Ectodermal cell (in vitro differentiated cells): ENCODE results near the gene EPB41L1.

ENCODE experiments used
- H3K27ac ChIP-seq: 2 replicates; pipeline ENCODE4 v1.7.0; 2013; ENCODE audit warnings: mild to moderate bottlenecking, low read depth, low read length; ENCODE audit not compliant: insufficient read depth, poor library complexity, severe bottlenecking
- H3K27me3 ChIP-seq: 2 replicates; pipeline ENCODE4 v1.7.0; 2013; ENCODE audit warnings: mild to moderate bottlenecking, low read length; ENCODE audit not compliant: insufficient read depth, control insufficient read depth, poor library complexity, severe bottlenecking
- H3K36me3 ChIP-seq: one replicate; pipeline ENCODE4 v1.7.0; 2013; ENCODE audit warnings: low read length; ENCODE audit not compliant: control insufficient read depth, insufficient read depth
- H3K4me1 ChIP-seq: one replicate; pipeline ENCODE4 v1.7.0; 2013; ENCODE audit warnings: low read length; ENCODE audit not compliant: control insufficient read depth, insufficient read depth
- H3K4me3 ChIP-seq: 2 replicates; pipeline ENCODE4 v1.7.0; 2013; ENCODE audit warnings: low read depth, low read length, control low read depth; ENCODE audit not compliant: insufficient read depth
- H3K9me3 ChIP-seq: 2 replicates; pipeline ENCODE4 v1.7.0; 2013; ENCODE audit warnings: mild to moderate bottlenecking, low read length, moderate library complexity; ENCODE audit not compliant: control insufficient read depth
- WGBS, 2 experiments: methylation state at CpG; one replicate each; pipeline ENCODE4 v1.1.7; 2013; ENCODE audit warnings: missing lambda C conversion rate in 2 of 2; 5-methylcytosine and 5-hydroxymethylcytosine counted together

The EPB41L1 gene

DNA sequence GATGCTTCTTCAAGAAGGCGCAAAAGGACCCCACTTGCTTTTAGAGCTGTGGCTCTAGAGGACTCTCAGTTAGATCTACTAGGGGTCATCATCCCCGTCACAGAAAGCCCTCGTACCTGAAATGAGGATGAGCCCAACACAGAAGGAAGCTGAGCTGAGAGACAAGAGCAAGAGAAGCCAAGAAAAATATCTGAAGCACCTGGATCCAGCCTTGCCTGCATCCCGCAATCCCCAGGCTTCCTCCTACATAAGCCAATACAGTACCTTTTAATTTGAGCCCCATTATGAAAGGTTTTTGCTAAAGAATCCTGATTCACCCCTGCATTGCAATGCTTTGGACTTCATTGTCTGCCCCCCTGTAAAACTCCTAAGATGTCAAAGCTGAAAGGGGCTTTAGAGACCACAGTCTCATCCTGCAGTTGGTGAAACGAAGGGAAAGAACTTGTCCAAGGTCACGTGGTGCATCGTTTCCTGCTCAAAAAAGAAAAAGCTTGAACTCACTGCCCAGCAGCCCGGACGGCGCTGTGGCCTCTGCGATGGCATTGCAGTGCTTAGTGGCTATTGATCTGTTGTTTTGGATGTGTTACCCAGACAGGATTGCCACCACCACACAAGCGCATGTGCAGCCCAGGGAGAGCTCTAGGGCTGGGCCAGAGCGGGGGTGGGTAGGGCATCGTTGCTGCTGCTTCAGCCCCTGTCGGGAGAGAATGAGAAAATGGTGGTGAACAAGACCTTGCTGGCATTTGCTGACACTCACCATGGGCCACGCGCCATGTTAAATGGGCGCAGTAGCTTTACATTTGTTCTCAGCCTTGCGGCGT lies 110.1 kb downstream of the EPB41L1 start:
- Histone ChIP-seq H3K27me3 (no peaks in the 10 kb centered on the region), H3K9me3 (no peaks in the 10 kb centered on the region), H3K4me1 (peaks cover 11% of the 10 kb centered on the region), H3K4me3 (no peak overlapping the region), H3K36me3 (no peaks in the 10 kb centered on the region), H3K27ac (no peak overlapping the region)
- WGBS, 2 experiments, result 93 to 94% methylated on average over 20 of the region's 20 CpGs

DNA sequence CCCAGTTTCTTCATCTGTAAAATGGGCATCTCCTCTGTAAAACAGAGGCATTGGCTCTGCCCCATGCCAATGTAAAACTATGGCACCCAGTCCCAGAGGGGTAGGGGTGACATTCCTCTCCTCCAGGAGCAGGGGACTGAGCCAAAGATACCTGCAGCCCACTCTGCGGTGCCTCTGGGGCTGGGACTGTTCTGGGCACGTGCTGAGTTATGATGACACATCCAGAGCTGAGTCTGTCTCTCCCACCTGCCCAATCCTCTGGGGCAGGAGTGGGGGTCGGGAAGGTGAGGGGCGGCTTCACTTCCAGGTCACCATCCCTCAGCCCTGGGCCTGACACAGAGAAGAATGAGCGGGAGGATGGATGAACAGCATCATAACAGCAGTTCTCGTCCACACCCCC lies 111.6 kb downstream of the EPB41L1 start:
- Histone ChIP-seq H3K4me3 (no peak overlapping the region), H3K36me3 (no peaks in the 10 kb centered on the region), H3K27ac (no peak overlapping the region), H3K4me1 (peaks cover 11% of the 10 kb centered on the region), H3K27me3 (no peaks in the 10 kb centered on the region), H3K9me3 (no peaks in the 10 kb centered on the region)
- WGBS, 2 experiments, result 93 to 95% methylated on average over 6 of the region's 6 CpGs

GRCh38 chr20:36267605-36268381 lies 113.3 kb downstream of the EPB41L1 start:
- no peak overlapping the region for H3K27ac ChIP-seq
- no peaks in the 10 kb centered on the region for H3K9me3 ChIP-seq
- no peaks in the 10 kb centered on the region for H3K36me3 ChIP-seq
- H3K4me3 ChIP-seq, result no peak overlapping the region
- H3K27me3 ChIP-seq, result no peaks in the 10 kb centered on the region
- peaks cover 11% of the 10 kb centered on the region for H3K4me1 ChIP-seq
- WGBS, 2 experiments, result 87 to 88% methylated on average over 24 of the region's 24 CpGs

DNA sequence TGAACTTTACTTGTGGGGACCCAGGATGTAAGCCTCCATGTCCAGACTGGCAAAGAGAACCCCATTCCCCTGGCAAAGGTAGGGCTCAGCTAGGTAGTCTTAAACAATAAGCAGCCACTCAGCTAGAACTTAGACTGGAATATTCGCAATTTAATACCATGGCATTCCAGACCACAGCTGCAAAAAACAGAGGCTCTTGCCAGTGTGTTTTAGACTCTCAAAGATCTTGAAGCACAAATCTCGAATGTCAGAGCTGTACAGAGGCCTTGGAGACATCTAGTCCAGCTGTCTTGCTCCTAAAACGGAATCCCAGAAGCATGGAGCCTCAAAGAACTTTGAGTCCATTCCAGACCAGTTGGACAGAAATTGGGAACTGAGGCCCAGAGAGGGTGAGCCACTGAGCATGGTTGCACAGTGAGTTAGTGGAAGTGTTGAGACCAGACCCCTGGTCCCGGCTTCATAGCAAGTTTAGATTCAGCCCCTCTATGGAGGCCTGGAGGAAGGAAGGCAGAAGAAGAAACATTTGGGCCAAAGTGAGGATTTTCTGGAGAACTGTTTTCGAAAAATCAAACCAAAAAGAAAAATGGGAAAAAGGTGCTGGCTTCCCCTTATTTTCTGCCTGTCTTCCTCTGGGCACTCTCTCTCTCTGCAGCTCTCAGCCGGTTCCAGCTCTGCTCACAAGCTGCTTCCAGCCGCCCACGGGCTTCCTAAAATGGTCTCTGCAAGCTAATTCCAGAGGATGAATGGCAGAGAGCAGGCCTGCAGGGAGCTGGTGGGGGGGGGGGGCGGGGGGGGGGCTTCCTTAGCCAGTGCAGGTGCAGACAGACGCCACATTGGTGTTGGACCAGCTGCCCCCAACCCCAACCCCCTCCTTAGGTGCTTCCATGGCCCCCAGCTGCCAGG lies 114.2 kb downstream of the EPB41L1 start:
- Histone ChIP-seq H3K36me3 (no peaks in the 10 kb centered on the region), H3K27ac (no peak overlapping the region)
- 56 to 57% methylated on average over 9 to 10 of the region's 10 CpGs for WGBS, 2 experiments

DNA sequence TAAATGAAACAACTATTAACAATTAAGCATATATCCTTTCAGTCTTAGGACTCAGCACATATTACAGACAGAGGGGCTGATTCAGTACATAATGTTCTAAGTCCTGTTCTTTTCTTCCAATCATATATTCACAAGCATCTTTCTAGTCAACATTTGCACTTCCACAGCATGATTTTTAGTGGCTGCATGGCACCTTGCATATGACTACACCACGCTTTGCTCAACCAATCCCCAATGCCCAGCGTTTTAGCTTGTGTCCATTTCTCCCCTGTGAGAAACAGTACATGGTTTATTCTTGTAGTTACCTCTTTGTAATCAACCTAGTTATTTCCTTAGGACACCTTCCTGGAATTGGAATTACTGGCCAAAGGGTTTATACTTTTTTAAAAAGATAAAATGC lies 115.0 kb downstream of the EPB41L1 start:
- no peaks in the 10 kb centered on the region for H3K9me3 ChIP-seq
- H3K36me3 ChIP-seq, result no peaks in the 10 kb centered on the region
- peaks cover 18% of the 10 kb centered on the region for H3K4me1 ChIP-seq
- WGBS, 2 experiments, result 91 to 98% methylated on average over 2 of the region's 2 CpGs
- H3K27me3 ChIP-seq, result no peaks in the 10 kb centered on the region
- H3K4me3 ChIP-seq, result no peak overlapping the region
- H3K27ac ChIP-seq, result no peak overlapping the region

More for the DNA sequence above, 114.2 kb downstream of the EPB41L1 start:
- Histone ChIP-seq H3K9me3 (no peaks in the 10 kb centered on the region), H3K4me3 (no peak overlapping the region), H3K4me1 (peaks cover 11% of the 10 kb centered on the region), H3K27me3 (no peaks in the 10 kb centered on the region)

DNA sequence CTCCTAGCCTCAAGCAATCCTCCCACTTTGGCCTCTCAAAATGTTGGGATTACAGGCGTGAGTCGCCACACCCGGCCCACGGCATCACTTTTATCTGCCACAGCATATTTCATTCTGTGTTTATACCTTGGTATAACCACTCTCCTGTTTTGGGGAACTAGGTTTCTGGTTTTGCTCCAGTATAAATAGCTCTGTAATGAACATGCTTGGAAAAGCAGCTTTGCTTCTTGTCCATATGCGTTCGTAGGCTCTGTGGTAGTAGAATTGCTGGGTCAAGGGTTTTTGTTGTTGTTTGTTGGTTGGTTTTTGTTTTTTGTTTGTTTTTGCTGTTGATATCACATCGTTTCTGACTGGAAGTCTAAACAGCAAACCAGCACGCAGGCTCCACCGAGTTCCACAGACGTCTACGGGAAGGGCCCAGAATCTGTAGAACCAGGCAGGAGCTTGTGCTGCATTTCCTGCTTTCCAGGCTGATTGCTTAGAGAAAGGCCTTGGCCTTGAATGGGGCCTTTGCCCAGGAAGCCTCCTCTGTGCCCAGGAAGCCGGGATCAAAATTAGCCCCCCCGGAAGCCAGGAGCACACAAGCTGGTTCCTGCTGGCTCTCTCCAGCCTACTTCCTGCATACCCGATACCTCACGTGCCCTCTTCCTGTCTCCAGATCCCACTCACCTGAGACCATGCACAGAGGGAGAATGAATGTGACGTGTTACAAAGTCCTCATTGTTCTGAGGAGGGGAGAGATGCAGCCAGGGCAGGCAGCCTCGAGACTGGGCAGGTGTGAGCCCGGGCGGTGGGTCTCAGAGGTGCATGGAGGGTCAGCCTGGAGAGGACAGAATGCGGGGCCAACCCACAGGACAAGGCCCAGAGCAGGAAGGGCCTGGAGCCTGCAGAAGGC lies 116.5 kb downstream of the EPB41L1 start:
- H3K4me1 ChIP-seq, result peaks cover 19% of the 10 kb centered on the region
- H3K4me3 ChIP-seq, result no peak overlapping the region
- H3K27ac ChIP-seq, result no peak overlapping the region
- no peaks in the 10 kb centered on the region for H3K9me3 ChIP-seq
- H3K27me3 ChIP-seq, result no peaks in the 10 kb centered on the region
- H3K36me3 ChIP-seq, result no peaks in the 10 kb centered on the region
- 91 to 93% methylated on average over 20 of the region's 20 CpGs for WGBS, 2 experiments

GRCh38 chr20:36271639-36272546 lies 117.4 kb downstream of the EPB41L1 start:
- Histone ChIP-seq H3K9me3 (no peaks in the 10 kb centered on the region), H3K27ac (no peak overlapping the region), H3K4me3 (no peak overlapping the region), H3K36me3 (no peaks in the 10 kb centered on the region), H3K4me1 (peaks cover 19% of the 10 kb centered on the region), H3K27me3 (no peaks in the 10 kb centered on the region)
- 90 to 92% methylated on average over 21 of the region's 21 CpGs for WGBS, 2 experiments

DNA sequence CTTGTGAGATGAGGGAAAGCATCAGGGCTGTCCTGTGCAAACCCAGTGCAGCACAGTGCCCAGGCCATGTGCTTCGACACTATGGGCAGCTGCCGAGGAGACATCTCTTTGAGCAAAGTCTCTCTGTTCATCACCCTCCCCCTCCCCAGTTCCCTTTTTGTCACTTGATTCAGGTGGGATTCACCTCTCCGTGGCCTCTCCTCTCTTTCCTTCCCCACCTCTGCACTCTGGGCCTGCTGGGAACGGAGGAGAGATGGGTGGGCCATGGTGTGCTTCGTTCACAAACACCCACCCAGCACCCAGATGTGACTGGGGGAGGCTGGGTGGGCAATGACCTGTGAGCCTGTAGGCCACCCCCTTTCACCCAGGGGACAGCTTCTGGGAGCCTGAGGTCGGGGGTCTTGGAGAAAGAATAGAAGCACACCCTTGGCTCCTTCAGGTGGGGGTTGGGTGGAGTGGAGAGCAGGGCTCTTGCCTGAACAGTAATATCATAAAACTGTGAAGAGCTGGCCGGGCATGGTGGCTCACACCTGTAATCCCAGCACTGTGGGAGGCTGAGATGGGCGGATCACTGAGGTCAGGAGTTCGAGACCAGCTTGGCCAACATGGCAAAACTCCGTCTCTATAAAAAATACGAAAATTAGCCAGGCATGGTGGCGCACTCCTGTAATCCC lies 118.1 kb downstream of the EPB41L1 start:
- Histone ChIP-seq H3K4me3 (no peak overlapping the region), H3K27ac (no peak overlapping the region), H3K4me1 (peaks cover 18% of the 10 kb centered on the region), H3K36me3 (no peaks in the 10 kb centered on the region), H3K9me3 (no peaks in the 10 kb centered on the region), H3K27me3 (no peaks in the 10 kb centered on the region)
- WGBS, 2 experiments, result 91 to 93% methylated on average over 12 of the region's 12 CpGs
